ENCODE data around the gene HBP1. TPM values are rescaled to one million over a fixed set of nuclear protein-coding genes. Genes with fewer than 3 reads are reported as not detected.
A peak's percentile ranks its signal among the peaks of the same experiment; 100 is the strongest.

The HBP1 gene
- total RNA-seq, 6 donors from 2014 or later, result 55.5 to 113 (median 74.4) TPM

DNA sequence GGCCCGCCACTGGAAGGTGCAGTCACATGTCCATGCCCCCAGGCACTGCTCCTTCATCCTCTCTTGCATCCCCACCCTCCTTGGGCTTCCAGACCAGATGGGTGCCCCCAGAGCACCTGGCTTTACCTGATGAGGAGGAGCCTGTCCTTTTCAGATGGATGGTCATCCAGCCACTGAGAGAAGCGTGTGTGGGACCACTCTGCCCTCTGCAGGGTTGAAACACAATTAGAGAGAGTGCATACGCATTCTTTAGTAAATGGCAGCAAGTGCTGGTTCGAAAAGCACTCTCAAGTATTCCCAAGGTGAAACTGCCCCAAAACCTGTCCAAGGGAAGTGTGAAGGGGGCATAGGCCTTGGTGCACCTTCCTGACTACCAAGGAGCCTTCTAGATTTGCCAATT, 41.6 kb downstream of the HBP1 start:
- TF ChIP-seq POLR2A (IDR thresholded peaks at IDR 0.05) (no peak), EP300 (IDR thresholded peaks at IDR 0.05) (no peak), POLR2AphosphoS5 (IDR thresholded peaks at IDR 0.05) (no peak)
- TF ChIP-seq, protein P1, sequence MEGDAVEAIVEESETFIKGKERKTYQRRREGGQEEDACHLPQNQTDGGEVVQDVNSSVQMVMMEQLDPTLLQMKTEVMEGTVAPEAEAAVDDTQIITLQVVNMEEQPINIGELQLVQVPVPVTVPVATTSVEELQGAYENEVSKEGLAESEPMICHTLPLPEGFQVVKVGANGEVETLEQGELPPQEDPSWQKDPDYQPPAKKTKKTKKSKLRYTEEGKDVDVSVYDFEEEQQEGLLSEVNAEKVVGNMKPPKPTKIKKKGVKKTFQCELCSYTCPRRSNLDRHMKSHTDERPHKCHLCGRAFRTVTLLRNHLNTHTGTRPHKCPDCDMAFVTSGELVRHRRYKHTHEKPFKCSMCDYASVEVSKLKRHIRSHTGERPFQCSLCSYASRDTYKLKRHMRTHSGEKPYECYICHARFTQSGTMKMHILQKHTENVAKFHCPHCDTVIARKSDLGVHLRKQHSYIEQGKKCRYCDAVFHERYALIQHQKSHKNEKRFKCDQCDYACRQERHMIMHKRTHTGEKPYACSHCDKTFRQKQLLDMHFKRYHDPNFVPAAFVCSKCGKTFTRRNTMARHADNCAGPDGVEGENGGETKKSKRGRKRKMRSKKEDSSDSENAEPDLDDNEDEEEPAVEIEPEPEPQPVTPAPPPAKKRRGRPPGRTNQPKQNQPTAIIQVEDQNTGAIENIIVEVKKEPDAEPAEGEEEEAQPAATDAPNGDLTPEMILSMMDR (IDR thresholded peaks at IDR 0.05), result no peak
- peaks cover 0 to 8% (median 3%) of the 10 kb centered on the region in 4 donors for H3K4me1 ChIP-seq
- H3K4me3 ChIP-seq, result no peak overlapping the region
- H3K36me3 ChIP-seq, result peaks cover 0 to 39% (median 12%) of the 10 kb centered on the region in 4 donors
- no peaks in the 10 kb centered on the region for H3K9me3 ChIP-seq
- whole genome bisulfite sequencing, 2 donors, result 96 to 100% methylated on average over 2 to 4 of the region's 4 CpGs
- DNase-seq (no peak), ATAC-seq (ENCODE audit: low FRiP score in 2 of 2) (no peak)
- no peaks in the 10 kb centered on the region for H3K27me3 ChIP-seq
- H3K27ac ChIP-seq, result no peak overlapping the region

- peaks cover 0 to 17% (median 7%) of the 10 kb centered on the region in 4 donors for H3K36me3 ChIP-seq
- TF ChIP-seq, protein P1 (IDR thresholded peaks at IDR 0.05), result no peak
- TF ChIP-seq POLR2A (IDR thresholded peaks at IDR 0.05) (no peak), EP300 (IDR thresholded peaks at IDR 0.05) (no peak), POLR2AphosphoS5 (IDR thresholded peaks at IDR 0.05) (no peak)
- no peaks in the 10 kb centered on the region for H3K9me3 ChIP-seq
Observed at GRCh38 chr7:107212725-107213124, 43.9 kb downstream of the HBP1 start.

GRCh38 chr7:107213193-107213788, 44.5 kb downstream of the HBP1 start:
- ATAC-seq (ENCODE audit: low FRiP score in 2 of 2) (peak; percentile 34 to 43), DNase-seq (no peak)
- 92 to 100% methylated on average over 4 to 5 of the region's 5 CpGs for WGBS, 2 donors
- H3K27me3 ChIP-seq, result no peaks in the 10 kb centered on the region
- no peaks in the 10 kb centered on the region for H3K4me1 ChIP-seq
- TF ChIP-seq EP300 (IDR thresholded peaks at IDR 0.05), result no peak
- TF ChIP-seq, protein P1 (IDR thresholded peaks at IDR 0.05), result no peak
- no peak for TF ChIP-seq POLR2A (IDR thresholded peaks at IDR 0.05)
- no peak for TF ChIP-seq POLR2AphosphoS5 (IDR thresholded peaks at IDR 0.05)
- H3K27ac ChIP-seq, result no peak overlapping the region
- peaks cover 0 to 17% (median 7%) of the 10 kb centered on the region in 4 donors for H3K36me3 ChIP-seq
- H3K9me3 ChIP-seq, result no peaks in the 10 kb centered on the region
- H3K4me3 ChIP-seq, result no peak overlapping the region

More at GRCh38 chr7:107212725-107213124, 43.9 kb downstream of the HBP1 start:
- 67 to 85% methylated on average over 2 of the region's 2 CpGs for WGBS, 2 donors
- H3K27me3 ChIP-seq, result no peaks in the 10 kb centered on the region
- no peak overlapping the region for H3K4me3 ChIP-seq
- ATAC-seq (ENCODE audit: low FRiP score in 2 of 2), result no peak
- H3K27ac ChIP-seq, result no peak overlapping the region
- DNase-seq, result no peak
- peaks cover 0 to 4% (median 3%) of the 10 kb centered on the region in 4 donors for H3K4me1 ChIP-seq

GRCh38 chr7:107213945-107214344, 45.1 kb downstream of the HBP1 start:
- DNase-seq (no peak), ATAC-seq (ENCODE audit: low FRiP score in 2 of 2) (no peak)
- no peaks in the 10 kb centered on the region for H3K4me1 ChIP-seq
- H3K36me3 ChIP-seq, result peaks cover 0 to 13% (median 7%) of the 10 kb centered on the region in 4 donors
- H3K27ac ChIP-seq, result no peak overlapping the region
- H3K27me3 ChIP-seq, result no peaks in the 10 kb centered on the region
- no peak overlapping the region for H3K4me3 ChIP-seq
- TF ChIP-seq POLR2A (IDR thresholded peaks at IDR 0.05) (no peak), POLR2AphosphoS5 (IDR thresholded peaks at IDR 0.05) (no peak), EP300 (IDR thresholded peaks at IDR 0.05) (no peak)
- TF ChIP-seq, protein P1 (IDR thresholded peaks at IDR 0.05), result no peak
- H3K9me3 ChIP-seq, result no peaks in the 10 kb centered on the region

Measured in upper lobe of left lung (tissue), 6 donors.